ENCODE measurements around the gene RNGTT. TPM values are rescaled to one million over a fixed set of nuclear protein-coding genes. Genes with fewer than 3 reads are reported as not detected.

RNGTT gene
- total RNA-seq, result 16.5 and 17.4 TPM in 2 replicates
- long read RNA-seq, full-length matches to known transcripts, result 40 of 65 reads
- long read RNA-seq, partial matches to known transcripts, result 15 of 65 reads
- long read RNA-seq, other reads (novel, unspliced or antisense), result 10 of 65 reads

DNA sequence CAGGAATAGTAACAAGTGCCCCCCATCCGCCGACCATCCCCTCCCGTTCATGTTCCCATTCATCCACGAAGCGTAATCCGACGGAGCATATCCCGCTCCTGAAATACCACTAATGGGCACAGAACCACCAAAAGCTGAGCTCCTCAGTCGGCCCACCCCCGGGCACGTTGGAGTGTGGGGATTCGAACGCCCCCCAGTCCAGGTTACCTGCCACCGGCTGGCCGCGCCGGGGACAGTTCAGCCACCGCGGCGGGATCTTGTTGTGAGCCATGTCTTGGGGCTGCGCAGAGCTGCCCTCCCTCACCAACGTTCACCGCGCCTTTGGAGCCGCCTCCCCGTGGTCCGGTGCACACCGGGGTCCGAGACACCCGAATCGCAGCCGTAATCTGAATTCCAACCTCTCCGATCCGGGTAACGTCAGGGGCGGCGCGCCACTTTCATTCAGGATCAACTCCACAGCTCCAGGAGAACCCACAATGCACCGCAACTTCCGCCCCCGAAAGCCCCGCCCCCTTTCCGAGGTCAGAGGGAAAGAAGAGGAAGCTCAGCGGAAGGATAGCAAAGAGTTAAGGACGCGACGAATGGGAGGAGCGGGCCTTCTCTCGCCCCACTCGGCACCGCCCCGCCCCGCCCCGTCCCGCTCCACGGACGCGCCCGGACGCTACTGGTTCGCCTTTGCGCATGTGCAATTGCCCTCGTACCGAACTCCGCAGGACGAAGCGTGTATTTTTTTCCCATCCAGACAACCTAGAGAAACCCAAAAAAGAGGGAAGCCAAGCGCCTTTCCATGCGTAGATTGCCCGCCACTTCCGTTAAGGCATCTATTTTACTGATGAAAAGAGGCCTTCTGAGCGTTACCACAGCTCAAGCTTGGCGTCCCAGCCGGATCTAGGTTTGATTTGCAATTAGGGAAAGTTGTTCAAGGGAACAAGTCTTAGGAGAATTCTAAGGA lies at the start of gene RNGTT:
RNGTT (minus strand) TSS at position 480 of the 952 bp plus-strand sequence; CDS start at position 271, 209 bp downstream.
- Mint-ChIP-seq H3K9me3 (ENCODE audit: low read depth) (peaks cover 7% of the 10 kb centered on the region), H3K36me3 (ENCODE audit: insufficient read depth) (peaks cover 6% of the 10 kb centered on the region), H3K27ac (peak within 1 kb of the TSS; percentile 93), H3K4me1 (ENCODE audit: low read depth) (peaks cover 11% of the 10 kb centered on the region), H3K27me3 (no peaks in the 10 kb centered on the region), H3K4me3 (ENCODE audit: low read depth) (peak within 1 kb of the TSS; percentile 91)
- TF ChIP-seq CTCF (IDR thresholded peaks at IDR 0.05; ENCODE audit: unreplicated experiment), result no peak
- peak; percentile 97 for DNase-seq (ENCODE audit: low spot score, unreplicated experiment)

- no peaks in the 10 kb centered on the region for H3K27me3 Mint-ChIP-seq
- H3K9me3 Mint-ChIP-seq (ENCODE audit: low read depth), result peaks cover 1% of the 10 kb centered on the region
- H3K27ac Mint-ChIP-seq, result no peak overlapping the region
- H3K4me3 Mint-ChIP-seq (ENCODE audit: low read depth), result no peak overlapping the region
- no peaks in the 10 kb centered on the region for H3K36me3 Mint-ChIP-seq (ENCODE audit: insufficient read depth)
- DNase-seq (ENCODE audit: low spot score, unreplicated experiment), result no peak
- H3K4me1 Mint-ChIP-seq (ENCODE audit: low read depth), result peaks cover 12% of the 10 kb centered on the region
- TF ChIP-seq CTCF (IDR thresholded peaks at IDR 0.05; ENCODE audit: unreplicated experiment), result no peak
Observed at GRCh38 chr6:89011436-89011835, 48.0 kb upstream of the RNGTT start.

- peaks cover 12% of the 10 kb centered on the region for H3K4me1 Mint-ChIP-seq (ENCODE audit: low read depth)
- DNase-seq (ENCODE audit: low spot score, unreplicated experiment), result no peak
- no peaks in the 10 kb centered on the region for H3K27me3 Mint-ChIP-seq
- no peak overlapping the region for H3K27ac Mint-ChIP-seq
- no peaks in the 10 kb centered on the region for H3K9me3 Mint-ChIP-seq (ENCODE audit: low read depth)
- no peak for TF ChIP-seq CTCF (IDR thresholded peaks at IDR 0.05; ENCODE audit: unreplicated experiment)
- no peaks in the 10 kb centered on the region for H3K36me3 Mint-ChIP-seq (ENCODE audit: insufficient read depth)
- no peak overlapping the region for H3K4me3 Mint-ChIP-seq (ENCODE audit: low read depth)
Observed at GRCh38 chr6:89010825-89011224, 47.4 kb upstream of the RNGTT start.

GRCh38 chr6:89009624-89010059 lies 46.2 kb upstream of the RNGTT start:
- Mint-ChIP-seq H3K27me3 (no peaks in the 10 kb centered on the region), H3K27ac (no peak overlapping the region), H3K4me3 (ENCODE audit: low read depth) (no peak overlapping the region), H3K9me3 (ENCODE audit: low read depth) (no peaks in the 10 kb centered on the region), H3K4me1 (ENCODE audit: low read depth) (peaks cover 12% of the 10 kb centered on the region), H3K36me3 (ENCODE audit: insufficient read depth) (no peaks in the 10 kb centered on the region)
- no peak for DNase-seq (ENCODE audit: low spot score, unreplicated experiment)
- no peak for TF ChIP-seq CTCF (IDR thresholded peaks at IDR 0.05; ENCODE audit: unreplicated experiment)

- H3K4me1 Mint-ChIP-seq (ENCODE audit: low read depth), result peaks cover 12% of the 10 kb centered on the region
- no peaks in the 10 kb centered on the region for H3K36me3 Mint-ChIP-seq (ENCODE audit: insufficient read depth)
- DNase-seq (ENCODE audit: low spot score, unreplicated experiment), result no peak
- no peak overlapping the region for H3K27ac Mint-ChIP-seq
- H3K9me3 Mint-ChIP-seq (ENCODE audit: low read depth), result no peaks in the 10 kb centered on the region
- H3K4me3 Mint-ChIP-seq (ENCODE audit: low read depth), result no peak overlapping the region
- TF ChIP-seq CTCF (IDR thresholded peaks at IDR 0.05; ENCODE audit: unreplicated experiment), result no peak
- no peaks in the 10 kb centered on the region for H3K27me3 Mint-ChIP-seq
Observed at GRCh38 chr6:89008815-89009374, 45.5 kb upstream of the RNGTT start.
